GM18498 (cell line): ENCODE measurements around the gene CHAC1.
"Not testable (repeated sequence)": the region's sequence is repeated elsewhere in the genome, so short reads cannot be mapped to it uniquely, and the experiment has no call there.

Experiments used
- ATAC-seq: cut with Tn5 transposase; IDR thresholded peaks from one replicate; pipeline ENCODE4 v1.9.1; 2021; ENCODE audit warnings: mild to moderate bottlenecking, moderate library complexity; ENCODE audit not compliant: unreplicated experiment

CHAC1 gene

DNA sequence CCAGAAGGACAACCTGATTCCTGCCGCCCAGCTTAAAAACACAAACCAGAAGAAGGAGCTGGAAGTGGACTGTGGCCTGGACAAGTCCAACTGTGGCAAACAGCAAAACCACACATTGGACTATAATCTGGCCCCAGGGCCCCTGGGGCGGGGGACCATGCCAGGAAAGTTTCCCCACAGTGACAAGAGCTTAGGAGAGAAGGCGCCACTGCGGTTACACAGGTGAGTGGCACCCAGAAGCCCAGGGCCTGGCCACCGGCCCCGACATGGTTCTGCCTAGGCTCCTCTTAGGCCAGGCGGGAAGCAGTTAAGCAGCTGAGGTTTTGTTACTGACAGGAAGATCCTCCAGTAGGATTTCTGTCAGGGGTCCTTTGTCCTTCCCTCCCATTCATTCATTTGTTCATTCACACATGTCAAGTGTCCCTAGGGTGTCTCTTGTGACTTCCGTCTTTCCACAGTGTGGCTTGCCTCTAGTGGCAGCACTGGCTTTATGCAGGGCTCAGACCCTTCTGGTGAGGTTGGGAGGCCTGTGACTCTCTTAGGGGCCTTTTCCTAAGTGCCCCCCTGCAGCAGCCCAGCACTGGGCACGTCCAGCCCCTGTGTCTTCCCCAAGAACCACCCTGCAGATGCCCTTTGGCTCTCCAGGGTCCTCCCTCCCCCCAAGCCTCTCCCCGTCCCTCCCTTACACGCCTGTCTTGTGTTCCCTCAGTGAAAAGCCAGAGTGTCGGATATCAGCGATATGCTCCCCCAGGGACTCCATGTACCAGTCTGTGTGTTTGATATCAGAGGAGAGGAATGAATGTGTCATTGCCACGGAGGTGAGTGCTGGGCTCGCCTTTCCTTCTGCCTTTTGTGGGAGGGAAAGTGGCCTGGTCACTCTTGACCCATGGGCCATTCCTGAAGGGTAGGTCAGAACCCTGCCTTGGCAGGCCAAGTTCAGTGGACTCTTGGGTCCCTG, 16.3 kb upstream of the CHAC1 start:
- ATAC-seq, result no peak

DNA sequence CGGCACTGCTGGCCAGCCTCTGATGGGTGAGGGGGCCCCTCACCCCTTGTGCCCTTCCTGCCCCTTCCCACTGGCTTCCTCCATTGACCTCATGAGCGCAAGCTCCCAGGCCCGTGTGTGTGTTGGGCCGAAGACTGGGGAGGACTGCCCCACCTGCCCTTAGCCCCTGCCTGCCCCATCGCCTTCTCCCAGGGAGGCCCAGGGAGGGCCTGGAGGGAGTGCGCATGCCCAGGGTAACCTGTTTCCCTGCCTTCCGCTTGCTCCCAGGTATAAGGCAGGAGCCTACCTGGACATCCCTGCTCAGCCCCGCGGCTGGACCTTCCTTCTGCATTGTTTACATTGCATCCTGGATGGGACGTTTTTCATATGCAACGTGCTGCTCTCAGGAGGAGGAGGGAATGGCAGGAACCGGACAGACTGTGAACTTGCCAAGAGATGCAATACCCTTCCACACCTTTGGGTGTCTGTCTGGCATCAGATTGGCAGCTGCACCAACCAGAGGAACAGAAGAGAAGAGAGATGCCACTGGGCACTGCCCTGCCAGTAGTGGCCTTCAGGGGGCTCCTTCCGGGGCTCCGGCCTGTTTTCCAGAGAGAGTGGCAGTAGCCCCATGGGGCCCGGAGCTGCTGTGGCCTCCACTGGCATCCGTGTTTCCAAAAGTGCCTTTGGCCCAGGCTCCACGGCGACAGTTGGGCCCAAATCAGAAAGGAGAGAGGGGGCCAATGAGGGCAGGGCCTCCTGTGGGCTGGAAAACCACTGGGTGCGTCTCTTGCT, 15.3 kb upstream of the CHAC1 start:
- ATAC-seq, result no peak

DNA sequence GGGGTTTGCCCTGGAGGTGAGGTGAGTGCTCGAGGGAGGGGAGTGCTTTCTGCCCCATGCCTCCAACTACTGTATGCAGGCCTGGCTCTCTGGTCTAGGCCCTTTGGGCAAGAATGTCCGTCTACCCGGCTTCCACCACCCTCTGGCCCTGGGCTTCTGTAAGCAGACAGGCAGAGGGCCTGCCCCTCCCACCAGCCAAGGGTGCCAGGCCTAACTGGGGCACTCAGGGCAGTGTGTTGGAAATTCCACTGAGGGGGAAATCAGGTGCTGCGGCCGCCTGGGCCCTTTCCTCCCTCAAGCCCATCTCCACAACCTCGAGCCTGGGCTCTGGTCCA, 14.8 kb upstream of the CHAC1 start:
- ATAC-seq, result no peak

DNA sequence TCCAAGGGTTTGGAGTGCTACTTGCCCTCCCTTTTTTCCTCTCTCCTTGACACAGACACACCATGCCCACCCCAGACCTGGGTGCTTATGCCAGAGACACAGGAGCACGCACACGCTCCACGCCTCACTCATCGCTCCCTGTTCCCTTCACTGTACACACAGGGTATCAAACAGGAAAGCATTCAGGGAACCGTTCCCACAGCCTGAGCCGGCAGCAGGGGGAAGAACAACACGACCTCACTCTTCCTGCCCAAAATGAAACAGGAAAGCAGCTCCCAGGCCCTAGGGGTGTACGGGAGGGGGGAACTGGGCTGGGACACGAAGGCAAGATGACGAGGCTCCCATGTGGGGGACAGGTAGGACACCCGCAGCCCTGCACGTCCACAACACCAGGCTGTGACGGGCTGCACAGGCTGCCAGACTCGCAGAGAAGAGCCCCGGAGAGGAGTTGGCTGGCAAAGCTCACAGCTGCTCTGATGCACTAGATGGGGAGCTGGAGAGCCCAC, 12.9 kb upstream of the CHAC1 start:
- no peak for ATAC-seq

DNA sequence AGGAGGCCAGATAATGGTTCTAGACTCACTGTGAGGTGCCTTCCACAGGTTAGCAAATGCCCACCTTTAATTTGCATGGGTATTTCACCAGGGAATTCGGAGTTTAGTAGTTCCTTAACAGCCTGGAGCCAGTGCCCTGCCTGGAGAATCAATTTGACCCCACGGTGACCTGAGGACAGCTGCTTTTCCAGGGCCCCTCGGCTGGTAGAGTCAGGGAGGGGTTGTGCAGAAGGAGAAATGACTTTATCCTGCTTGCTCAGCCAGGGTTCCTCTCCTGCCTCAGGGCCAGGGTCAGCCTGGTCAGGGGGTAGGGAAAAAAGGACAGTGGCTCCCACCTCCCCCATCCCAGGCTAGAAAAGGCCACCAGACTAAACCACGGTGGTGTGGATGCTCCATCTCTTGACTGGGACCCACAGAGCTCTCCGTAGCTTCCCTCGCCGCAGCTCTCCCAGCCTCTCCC, 12.2 kb upstream of the CHAC1 start:
- ATAC-seq, result no peak

DNA sequence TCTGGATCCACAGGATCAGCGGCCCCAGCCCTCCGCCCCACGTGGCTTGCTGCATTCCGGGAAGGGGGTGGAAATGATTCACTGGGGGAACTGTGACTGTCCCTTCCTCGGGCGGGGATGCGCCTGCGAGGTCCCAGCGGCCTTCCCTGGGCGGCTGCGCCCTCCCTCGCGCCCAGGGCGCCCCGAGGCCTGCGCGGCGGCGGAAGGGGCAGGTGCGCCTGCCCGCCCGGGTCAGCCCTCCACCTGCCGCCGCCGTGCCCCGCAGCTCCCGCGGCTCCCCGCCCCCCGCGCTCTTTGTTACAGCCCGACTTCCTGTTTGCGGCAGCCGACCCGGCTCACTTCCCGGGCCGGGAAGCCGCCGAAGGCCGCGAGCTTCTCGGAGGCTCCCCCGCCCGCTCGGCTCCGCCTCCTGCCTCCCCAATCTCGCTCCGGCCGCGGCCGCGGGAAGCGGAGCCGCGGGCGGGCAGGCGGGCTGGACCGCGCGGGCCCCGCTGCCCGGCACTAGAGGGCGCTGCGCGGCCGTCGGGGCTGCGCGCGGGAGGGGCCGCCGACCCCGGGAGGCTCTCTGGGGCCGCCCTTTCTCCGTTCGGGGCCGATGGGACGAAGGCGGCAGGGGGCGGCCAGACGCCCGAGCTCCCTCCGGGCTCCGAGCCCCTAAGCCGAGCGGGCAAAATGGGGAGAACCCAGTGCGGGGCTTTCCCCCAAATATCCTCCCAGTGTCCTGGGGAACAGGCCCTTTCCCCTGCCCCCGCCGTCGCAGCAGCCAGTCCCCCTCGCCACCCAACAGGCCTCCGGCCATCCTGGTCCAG, 11.5 kb upstream of the CHAC1 start:
- peak; percentile 76 for ATAC-seq

DNA sequence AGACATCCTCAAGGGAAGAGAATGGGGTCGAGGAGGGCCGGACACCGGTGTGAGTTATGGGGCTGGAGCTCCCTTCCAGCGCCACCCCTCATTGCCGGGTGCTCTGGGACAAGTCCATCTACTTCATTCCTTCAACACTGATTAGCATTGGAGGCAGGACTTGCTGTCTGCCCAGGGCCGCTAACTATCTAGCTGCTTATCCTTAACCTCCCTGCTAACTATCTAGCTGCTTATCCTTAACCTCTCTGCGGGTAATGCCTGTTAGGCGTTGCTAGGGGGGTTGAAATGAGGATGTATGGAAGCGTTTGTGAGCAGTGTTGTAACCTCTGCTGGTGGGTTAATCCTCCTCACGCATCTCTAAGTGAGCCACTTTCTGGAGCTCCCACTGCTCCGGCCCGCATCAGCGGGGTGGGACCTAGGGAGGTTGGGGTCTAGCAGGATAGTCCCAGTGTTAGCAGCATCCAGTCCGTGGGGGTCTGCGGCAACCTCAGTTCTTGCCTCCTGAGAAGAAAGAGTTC, 10.9 kb upstream of the CHAC1 start:
- peak; percentile 9 for ATAC-seq

DNA sequence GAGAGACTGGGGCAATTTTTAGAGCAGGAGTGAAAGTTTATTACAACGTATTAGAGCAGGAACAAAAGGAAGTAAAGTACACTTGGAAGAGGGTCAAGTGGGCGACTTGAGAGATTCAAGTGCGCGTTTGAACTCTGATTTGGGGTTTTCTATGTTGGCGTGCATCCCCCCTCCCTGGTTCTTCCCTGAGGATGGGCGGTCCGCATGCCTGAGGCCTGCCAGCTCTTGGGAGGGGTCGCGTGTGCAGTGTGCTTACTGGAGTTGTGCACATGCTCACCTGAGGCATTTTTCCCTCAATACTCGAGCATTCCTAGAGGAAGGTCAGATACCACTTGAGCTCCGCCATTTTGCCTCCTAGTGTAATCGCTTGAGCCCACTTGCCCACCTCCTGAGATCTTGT, 10.4 kb upstream of the CHAC1 start:
- no peak for ATAC-seq

DNA sequence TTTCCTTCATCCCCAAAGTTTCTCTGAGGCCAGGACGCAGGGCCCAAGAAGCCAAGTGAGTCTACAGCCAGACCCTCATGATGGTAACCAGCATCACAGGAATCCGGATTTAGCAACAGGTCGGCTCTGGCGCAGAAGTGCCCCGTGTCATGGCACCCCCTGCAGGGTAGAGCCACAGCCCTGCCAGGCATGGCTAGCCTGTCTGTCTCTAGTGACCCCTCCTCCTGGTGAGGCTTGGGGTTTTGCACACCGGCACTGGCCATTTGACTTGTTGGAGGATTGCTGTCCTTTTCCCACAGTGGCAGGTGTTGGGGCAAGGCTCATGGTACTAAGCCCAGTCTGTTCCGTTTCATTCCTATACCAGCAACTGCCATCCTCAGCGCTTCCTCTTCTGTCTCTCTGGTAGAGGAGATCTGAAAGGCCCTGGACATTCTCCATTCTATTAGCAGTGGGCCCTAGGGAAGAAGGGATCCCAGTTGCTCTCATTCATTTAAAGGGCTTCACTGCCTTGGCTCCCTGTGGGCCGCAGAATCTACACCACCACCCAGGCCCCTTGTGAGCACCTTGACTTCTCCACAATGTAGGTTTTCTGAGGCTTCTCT, 9.4 kb upstream of the CHAC1 start:
- ATAC-seq, result no peak

DNA sequence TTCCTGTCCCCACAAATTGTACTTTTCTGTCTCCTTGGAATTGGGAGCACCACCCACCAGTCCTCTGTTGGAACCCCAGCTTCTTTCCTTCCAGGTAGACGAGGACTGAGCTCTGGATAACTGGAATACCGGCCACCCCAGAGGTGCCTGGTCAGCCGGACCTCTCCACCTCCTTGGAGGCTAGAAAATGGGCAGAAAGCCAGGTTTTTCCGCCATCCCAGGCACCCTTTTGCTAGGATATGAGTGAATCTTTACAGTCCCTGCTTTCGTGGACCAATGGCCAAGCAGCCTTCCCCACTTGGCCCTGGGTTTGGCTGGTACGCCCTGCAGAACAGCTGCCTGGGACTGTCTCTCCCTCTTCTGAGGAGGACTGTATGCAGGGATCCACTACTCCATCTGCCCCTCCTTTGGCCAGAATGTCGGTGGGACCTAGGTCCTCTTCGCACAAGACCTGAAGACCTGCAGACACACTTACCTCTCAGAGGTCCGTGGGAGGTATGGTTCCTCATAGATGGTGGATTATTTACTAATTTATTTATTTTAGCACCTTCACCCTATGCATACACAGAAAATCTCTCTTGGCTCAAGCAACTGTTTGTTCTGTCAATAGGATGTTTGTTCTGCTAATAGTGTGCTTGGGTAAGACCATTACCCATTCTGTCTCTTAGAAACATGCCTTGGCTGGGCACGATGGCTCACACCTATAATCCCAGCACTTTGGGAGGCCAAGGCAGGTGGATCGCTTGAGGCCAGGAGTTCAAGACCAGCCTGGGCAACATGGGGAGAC, 8.6 kb upstream of the CHAC1 start:
- no peak for ATAC-seq

DNA sequence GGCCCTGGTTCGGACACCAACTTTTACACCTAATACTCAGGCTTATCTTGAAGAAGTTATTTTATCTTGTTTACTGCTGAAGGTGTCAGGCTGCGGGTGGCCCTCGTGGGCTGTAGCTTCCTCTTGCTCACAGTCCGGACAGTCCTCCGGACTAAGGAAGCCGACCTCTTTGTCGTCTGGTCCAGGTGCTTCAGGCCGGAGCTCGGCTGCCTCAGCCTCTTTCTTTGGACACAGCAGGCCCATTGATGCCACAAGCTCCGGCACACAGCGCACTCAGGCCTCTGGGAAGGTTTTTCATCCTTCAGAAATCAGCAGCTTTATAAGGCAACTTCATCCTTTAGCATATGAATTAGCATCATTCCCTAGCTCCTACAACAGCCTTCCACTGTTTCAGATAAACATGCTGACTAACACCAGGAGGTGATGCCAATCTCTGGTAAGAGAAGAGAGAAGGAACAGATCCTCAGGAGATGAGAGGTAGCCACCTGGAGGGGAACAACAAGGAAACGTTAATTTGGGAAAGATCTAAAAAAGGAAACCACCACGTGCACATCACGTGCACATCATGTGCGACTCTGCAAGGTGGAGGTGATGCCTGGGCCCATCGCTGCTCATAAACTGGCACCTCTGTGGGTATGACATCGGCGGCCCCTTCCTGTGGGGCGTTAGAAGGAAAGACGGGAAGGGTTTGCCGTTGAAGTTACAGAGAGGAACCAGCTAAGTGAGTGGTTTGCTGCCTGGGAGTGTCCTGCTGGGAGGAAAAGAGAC, 4.4 kb upstream of the CHAC1 start:
- no peak for ATAC-seq

DNA sequence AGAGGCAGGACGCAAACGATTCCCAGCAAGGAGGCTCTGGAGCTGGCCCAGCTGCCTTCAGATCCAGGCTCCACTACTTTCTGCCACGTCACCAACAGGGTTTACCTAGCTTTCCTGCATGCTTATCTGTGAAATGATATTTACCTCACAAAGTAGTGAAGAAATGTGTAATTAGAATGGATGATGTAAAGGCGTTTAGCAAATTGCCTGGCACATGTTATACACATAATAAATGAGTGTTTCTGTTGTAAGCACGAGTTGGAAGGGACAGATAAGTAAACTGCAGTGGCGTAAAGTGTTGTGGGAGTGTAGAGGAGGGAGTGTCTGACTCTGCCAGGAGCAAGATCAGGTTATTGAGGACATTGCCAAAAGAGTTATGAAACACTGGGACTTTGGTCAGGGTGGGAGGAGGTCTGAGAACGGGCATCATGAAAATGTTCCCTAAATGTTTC, 3.5 kb upstream of the CHAC1 start:
- ATAC-seq, result no peak

DNA sequence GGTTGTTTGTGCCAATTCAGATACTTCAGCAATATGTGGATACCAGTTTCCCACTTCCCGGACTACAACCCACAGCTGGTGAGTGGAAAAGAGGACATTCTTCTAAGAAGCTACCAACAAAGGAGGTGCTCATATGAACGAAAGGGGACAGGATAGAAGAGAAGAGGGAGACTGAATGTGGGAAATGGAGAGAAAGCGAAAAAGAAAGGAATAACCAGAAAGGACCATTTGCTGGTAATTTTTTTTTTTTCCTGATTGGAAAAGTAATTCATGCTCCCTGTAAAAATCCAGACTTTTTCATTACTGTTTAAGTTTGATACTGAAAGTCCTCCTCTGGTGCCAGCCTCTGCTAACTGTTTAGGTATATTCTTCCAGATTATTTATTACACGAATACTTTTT, 1.5 kb upstream of the CHAC1 start:
- ATAC-seq, result no peak

DNA sequence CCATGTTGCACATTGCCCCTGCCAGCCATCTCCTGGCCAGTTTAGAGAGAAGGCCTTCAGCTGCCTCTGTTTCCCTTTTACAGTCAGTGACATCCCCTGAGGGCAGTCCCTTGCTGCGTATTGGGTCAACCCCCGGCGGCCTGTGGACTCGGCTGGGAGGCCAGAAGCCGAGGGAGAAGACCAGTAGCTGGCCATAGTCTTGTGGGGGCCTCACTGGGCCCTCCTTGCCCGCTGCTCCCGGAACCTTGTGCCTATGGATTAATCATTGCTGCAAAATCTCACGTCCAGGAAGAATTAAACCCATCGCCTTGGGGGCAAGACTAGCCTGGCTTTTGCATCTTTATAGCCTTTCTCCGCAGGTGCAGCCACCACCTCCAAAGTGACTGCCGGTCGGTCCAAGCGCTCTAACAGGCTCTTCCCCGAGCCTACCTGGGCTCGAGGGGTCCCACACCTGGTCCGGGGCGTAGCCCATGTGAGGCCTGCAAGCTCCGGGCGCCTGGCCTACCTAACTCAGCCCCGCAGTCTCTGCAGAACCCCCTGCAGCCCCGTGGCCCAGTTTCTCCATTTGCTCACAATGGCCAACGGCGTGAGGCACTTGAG, 870 bp upstream of the CHAC1 start:
- ATAC-seq, result no peak

DNA sequence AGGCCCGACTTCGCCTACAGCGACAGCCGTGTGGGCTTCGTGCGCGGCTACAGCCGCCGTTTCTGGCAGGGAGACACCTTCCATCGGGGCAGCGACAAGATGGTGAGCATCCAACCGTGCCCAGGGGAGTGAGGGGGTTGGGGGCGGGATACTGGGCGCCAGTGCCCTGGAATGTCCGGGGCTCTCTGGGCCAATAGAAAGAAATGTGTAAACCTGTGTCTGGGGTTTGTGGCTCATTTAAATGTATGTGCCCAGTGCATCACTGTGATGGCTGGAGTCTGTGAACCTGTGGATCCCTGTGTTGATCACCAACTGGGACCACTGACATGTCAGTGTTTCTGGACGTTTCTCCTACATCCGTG, 423 bp downstream of the CHAC1 start:
- no peak for ATAC-seq

DNA sequence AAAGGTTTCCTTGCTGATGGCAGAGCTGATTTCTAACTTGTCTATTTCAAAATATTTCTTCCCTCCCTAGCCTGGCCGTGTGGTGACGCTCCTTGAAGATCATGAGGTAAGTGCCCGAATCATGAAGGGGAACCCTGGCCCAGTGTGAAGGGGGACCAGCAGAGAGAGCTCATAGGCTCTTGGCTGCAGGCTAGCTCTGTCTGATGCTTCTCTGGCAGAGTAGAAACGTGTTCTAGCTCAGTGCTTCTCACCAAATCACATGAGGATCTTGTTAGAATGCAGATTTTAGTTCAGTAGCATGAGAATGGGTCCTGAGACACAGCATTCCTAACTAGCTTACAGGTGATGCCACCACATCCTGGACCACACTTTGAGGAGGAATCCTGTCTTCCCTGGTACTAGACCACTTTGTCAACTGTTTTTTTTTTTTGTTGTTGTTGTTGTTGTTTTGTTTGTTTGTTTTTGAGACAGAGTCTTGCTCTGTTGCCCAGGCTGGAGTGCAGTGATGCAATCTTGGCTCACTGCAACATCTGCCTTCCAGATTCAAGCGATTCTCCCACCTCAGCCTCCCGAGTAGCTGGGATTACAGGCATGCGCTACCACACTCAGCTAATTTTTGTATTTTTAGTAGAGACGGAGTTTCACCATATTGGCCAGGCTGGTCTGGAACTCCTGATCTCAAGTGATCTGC, 1.0 kb downstream of the CHAC1 start:
- ATAC-seq, result not testable (repeated sequence)

DNA sequence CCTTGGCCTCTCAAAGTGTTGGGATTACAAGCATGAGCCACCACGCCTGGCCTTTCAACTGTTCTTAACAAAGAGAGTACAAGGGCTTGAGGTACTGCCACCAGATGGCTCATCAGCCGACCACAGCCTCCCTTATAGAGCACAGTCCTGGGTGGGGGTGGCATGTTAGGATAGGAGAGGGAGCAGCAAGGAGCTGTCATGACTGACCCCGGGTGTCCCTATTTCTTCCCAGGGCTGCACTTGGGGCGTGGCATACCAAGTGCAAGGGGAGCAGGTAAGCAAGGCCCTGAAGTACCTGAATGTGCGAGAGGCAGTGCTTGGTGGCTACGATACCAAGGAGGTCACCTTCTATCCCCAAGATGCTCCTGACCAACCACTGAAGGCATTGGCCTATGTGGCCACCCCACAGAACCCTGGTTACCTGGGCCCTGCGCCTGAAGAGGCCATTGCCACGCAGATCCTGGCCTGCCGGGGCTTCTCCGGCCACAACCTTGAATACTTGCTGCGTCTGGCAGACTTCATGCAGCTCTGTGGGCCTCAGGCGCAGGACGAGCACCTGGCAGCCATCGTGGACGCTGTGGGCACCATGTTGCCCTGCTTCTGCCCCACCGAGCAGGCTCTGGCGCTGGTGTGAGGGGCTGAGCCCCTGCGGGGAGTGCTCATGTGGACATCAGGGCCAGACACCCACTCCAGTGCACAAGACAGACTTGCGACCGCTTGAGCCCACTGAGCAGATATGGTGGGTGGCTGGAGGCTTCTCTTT, 2.1 kb downstream of the CHAC1 start:
- ATAC-seq, result no peak
